GM18907 (cell line): ENCODE measurements around the gene TEC.
A peak's percentile ranks its signal among the peaks of the same experiment; 100 is the strongest.

Experiments
- ATAC-seq: cut with Tn5 transposase; IDR thresholded peaks from one replicate; pipeline ENCODE4 v1.9.1; 2021; ENCODE audit warnings: mild to moderate bottlenecking, moderate library complexity; ENCODE audit not compliant: unreplicated experiment

The TEC gene

GRCh38 chr4:48127682-48128404, 141.8 kb downstream of the TEC start:
- peak; percentile 95 for ATAC-seq

GRCh38 chr4:48127231-48127630, 142.4 kb downstream of the TEC start:
- no peak for ATAC-seq

GRCh38 chr4:48126621-48127020, 143.0 kb downstream of the TEC start:
- ATAC-seq = no peak

- ATAC-seq = no peak
Measured at GRCh38 chr4:48124870-48125269, 144.8 kb downstream of the TEC start.

- ATAC-seq = no peak
Measured at GRCh38 chr4:48122756-48123155, 146.9 kb downstream of the TEC start.

- ATAC-seq = no peak
Measured at GRCh38 chr4:48121180-48121579, 148.5 kb downstream of the TEC start.

GRCh38 chr4:48120132-48120531, 149.5 kb downstream of the TEC start:
- no peak for ATAC-seq

GRCh38 chr4:48119646-48120045, 150.0 kb downstream of the TEC start:
- ATAC-seq = no peak

GRCh38 chr4:48118081-48118480, 151.6 kb downstream of the TEC start:
- no peak for ATAC-seq

- ATAC-seq = peak; percentile 45
Measured at GRCh38 chr4:48116582-48116981, 153.1 kb downstream of the TEC start.

- ATAC-seq = no peak
Measured at GRCh38 chr4:48114412-48114811, 155.2 kb downstream of the TEC start.

GRCh38 chr4:48112017-48112667, 157.5 kb downstream of the TEC start:
- ATAC-seq = no peak

GRCh38 chr4:48110452-48110978, 159.1 kb downstream of the TEC start:
- no peak for ATAC-seq

- peak; percentile 86 for ATAC-seq
Measured at GRCh38 chr4:48109413-48110263, 160.0 kb downstream of the TEC start.

- ATAC-seq = no peak
Measured at GRCh38 chr4:48108309-48109073, 161.1 kb downstream of the TEC start.

GRCh38 chr4:48105230-48105629, 164.4 kb downstream of the TEC start:
- no peak for ATAC-seq

GRCh38 chr4:48103483-48104139, 166.0 kb downstream of the TEC start:
- peak; percentile 81 for ATAC-seq

- no peak for ATAC-seq
Measured at GRCh38 chr4:48102303-48102702, 167.3 kb downstream of the TEC start.

- ATAC-seq = no peak
Measured at GRCh38 chr4:48100256-48100655, 169.4 kb downstream of the TEC start.

- no peak for ATAC-seq
Measured at GRCh38 chr4:48095441-48095840, 174.2 kb downstream of the TEC start.
